ENCODE measurements around the gene GOPC. TPM values are rescaled to one million over a fixed set of nuclear protein-coding genes. Genes with fewer than 3 reads are reported as not detected.

Gene GOPC
- total RNA-seq, 1 experiment from 2014 or later, result 24.2 TPM

- Histone ChIP-seq H3K36me3 (ENCODE audit: control insufficient read depth in 1 of 2, insufficient read depth in 2 of 2, low read length in 2 of 2) (peaks cover 0 to 13% of the 10 kb centered on the region in 2 experiments; a peak in 1 of 4 replicates), H3K79me2 (ENCODE audit: insufficient read depth, low read length) (no peaks in the 10 kb centered on the region), H4K20me1 (ENCODE audit: insufficient read depth) (no peaks in the 10 kb centered on the region), H3K9me2 (ENCODE audit: insufficient read depth) (no peaks in the 10 kb centered on the region), H3K4me1 (ENCODE audit: control insufficient read depth in 1 of 2, insufficient read depth in 2 of 2, low read length in 2 of 2) (peaks cover 20 to 30% of the 10 kb centered on the region in 2 experiments), H3K4me3 (replicated peaks in 1 of 2; ENCODE audit: low read depth in 1 of 2, low read length in 2 of 2) (no peak overlapping the region), H2AFZ (ENCODE audit: low read depth, low read length, poor library complexity, severe bottlenecking) (no peak overlapping the region), H3K27me3 (ENCODE audit: insufficient read depth, low read length) (no peaks in the 10 kb centered on the region), H3K27ac (ENCODE audit: low read depth, low read length) (no peak overlapping the region), H3K9me3 (ENCODE audit: control insufficient read depth in 1 of 2, insufficient read depth in 1 of 2, low read depth in 1 of 2, low read length in 2 of 2) (no peaks in the 10 kb centered on the region), H3K9ac (ENCODE audit: low read length) (no peak overlapping the region), H3K4me2 (ENCODE audit: low read length) (no peak overlapping the region)
- TF ChIP-seq FOSL1 (IDR thresholded peaks at IDR 0.05; ENCODE audit: low read depth) (no peak), JUND (IDR thresholded peaks at IDR 0.05) (no peak), ZBTB33 (IDR thresholded peaks at IDR 0.05; ENCODE audit: extremely low read depth, insufficient replicate concordance, low read length) (no peak), ATF3 (IDR thresholded peaks at IDR 0.05) (no peak), YY1 (IDR thresholded peaks at IDR 0.05; ENCODE audit: extremely low read depth, insufficient replicate concordance, low read depth, low read length) (no peak), CEBPB (IDR thresholded peaks at IDR 0.05; ENCODE audit: low read depth) (no peak), MAX (IDR thresholded peaks at IDR 0.05) (no peak), CTCF (IDR thresholded peaks at IDR 0.05 in 2 of 3, conservative IDR thresholded peaks at IDR 0.05 in 1 of 3; ENCODE audit: borderline replicate concordance in 1 of 3, insufficient read depth in 1 of 3, low read depth in 2 of 3, low read length in 2 of 3) (no peak), ZFX (IDR thresholded peaks at IDR 0.05) (no peak), CBX3 (IDR thresholded peaks at IDR 0.05; ENCODE audit: low read depth) (no peak), SIN3A (IDR thresholded peaks at IDR 0.05; ENCODE audit: low read depth) (no peak), POLR2AphosphoS5 (IDR thresholded peaks at IDR 0.05; ENCODE audit: low read depth, low read length) (no peak), SP1 (IDR thresholded peaks at IDR 0.05; ENCODE audit: low read depth) (no peak), EGR1 (IDR thresholded peaks at IDR 0.05; ENCODE audit: low read depth) (no peak), EZH2 (IDR thresholded peaks at IDR 0.05) (no peak)
- intact Hi-C loops (cut with micrococcal nuclease), result no loop called here
- ChIA-PET POLR2A (no interaction called here), RAD21 (ENCODE audit: low non-redundant PET in 1 of 2, low total read pairs in 2 of 2, uncharacterized antibody in 2 of 2, unreplicated experiment in 2 of 2) (no interaction called here), CTCF (no interaction called here)
- ATAC-seq (no peak), DNase-seq (ENCODE audit: low read depth, low spot score) (no peak)
- no TSS peak for BruUV-seq (replicated peaks)
Observed at GRCh38 chr6:117546674-117547073, 55.6 kb downstream of the GOPC start.
